Measurements from ENCODE around the gene GADD45GIP1.
A peak's percentile ranks its signal among the peaks of the same experiment; 100 is the strongest.

DNA sequence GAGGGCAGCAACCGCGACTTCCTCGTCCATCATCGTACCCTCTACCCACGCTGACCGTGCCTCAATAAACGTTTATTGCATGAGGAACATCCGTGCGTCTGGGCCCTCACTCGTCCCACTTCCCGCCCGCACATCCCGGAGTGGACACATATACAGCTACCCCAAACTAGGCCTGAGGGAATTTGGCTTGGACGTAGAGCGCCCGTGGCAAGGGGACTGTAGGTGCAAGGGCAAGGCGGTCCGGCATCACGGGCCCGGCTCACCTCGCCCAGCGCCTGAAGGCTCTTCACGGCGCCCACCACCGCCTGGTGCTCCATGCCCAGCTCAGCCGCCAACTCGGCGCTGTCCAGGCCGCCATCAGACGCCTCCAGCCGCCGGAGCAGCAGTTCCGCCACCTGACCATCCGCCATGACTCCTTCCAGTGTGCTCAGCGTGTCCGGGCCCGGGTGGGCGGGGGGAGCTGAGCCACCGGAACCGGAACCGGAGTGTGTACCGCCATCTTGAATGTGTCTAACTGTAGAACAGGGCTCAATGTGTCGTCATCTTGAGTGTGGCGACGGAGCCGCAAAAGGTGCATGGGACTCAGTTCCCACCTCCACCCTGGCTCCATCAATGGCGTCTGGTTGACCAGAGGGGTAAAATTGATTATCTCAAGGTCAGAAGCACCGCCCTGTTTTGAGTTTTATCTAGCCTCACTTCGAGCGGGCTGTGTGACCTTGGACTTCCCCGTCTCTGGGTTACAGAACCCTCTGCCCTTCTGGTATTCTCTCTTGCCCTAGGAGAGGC, 23.5 kb downstream of the GADD45GIP1 start, which contains the start of gene FARSA:
- TF ChIP-seq, protein P1, sequence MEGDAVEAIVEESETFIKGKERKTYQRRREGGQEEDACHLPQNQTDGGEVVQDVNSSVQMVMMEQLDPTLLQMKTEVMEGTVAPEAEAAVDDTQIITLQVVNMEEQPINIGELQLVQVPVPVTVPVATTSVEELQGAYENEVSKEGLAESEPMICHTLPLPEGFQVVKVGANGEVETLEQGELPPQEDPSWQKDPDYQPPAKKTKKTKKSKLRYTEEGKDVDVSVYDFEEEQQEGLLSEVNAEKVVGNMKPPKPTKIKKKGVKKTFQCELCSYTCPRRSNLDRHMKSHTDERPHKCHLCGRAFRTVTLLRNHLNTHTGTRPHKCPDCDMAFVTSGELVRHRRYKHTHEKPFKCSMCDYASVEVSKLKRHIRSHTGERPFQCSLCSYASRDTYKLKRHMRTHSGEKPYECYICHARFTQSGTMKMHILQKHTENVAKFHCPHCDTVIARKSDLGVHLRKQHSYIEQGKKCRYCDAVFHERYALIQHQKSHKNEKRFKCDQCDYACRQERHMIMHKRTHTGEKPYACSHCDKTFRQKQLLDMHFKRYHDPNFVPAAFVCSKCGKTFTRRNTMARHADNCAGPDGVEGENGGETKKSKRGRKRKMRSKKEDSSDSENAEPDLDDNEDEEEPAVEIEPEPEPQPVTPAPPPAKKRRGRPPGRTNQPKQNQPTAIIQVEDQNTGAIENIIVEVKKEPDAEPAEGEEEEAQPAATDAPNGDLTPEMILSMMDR (IDR thresholded peaks at IDR 0.05) = no peak
- peak; percentile 77 for TF ChIP-seq POLR2A (IDR thresholded peaks at IDR 0.05)
